DMS79 (cell line): Measurements from ENCODE around the gene SCN8A.
"Not testable (repeated sequence)": the region's sequence is repeated elsewhere in the genome, so short reads cannot be mapped to it uniquely, and the experiment has no call there.

Source experiments
- DNase-seq: peaks from one replicate; lab custom pipeline; 2025; lab: John Stamatoyannopoulos, UW

The SCN8A gene

GRCh38 chr12:51622564-51622963 is 31.5 kb downstream of the SCN8A start:
- no peak for DNase-seq

DNA sequence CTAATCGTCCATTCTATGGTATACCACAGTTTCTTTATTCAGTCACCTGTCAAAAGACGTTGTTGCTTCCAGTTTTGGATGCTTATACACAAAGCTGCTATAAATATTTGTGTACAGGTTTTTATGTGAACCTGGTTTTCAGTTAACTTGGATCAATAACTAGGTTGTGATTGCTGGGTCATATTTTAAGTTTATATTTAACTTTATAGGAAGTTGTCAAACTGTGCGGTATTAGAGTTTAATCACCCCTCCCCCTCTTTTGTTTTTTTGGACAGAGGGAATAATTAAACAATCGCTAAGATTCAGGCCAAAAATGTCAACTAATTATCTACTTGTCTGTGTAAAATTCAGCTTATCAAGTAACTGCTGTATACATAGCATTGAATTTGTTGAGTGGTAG is 34.3 kb downstream of the SCN8A start:
- no peak for DNase-seq

DNA sequence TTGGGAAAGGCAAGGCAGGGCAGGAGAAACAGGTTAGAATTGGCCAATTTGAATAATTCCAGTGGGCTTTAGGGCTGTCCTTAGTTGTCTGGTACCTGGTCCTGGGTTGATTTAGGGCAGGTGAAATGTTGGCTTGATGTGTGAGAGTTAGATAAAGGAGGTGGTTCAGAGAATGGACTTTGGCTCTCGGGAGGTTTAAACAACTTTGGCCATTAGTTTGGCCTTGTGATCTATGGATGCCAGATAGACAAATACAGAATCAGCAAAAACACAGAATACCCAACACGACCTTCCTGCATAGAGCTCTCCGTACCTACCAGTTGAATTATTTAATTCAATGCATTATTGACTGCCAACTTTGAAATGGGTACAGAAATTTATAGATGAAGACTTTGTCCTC is 35.1 kb downstream of the SCN8A start:
- DNase-seq: no peak

- DNase-seq: no peak
These were observed 35.6 kb downstream of the SCN8A start for GRCh38 chr12:51626629-51627028.

GRCh38 chr12:51630256-51630880 is 39.3 kb downstream of the SCN8A start:
- DNase-seq: no peak

DNA sequence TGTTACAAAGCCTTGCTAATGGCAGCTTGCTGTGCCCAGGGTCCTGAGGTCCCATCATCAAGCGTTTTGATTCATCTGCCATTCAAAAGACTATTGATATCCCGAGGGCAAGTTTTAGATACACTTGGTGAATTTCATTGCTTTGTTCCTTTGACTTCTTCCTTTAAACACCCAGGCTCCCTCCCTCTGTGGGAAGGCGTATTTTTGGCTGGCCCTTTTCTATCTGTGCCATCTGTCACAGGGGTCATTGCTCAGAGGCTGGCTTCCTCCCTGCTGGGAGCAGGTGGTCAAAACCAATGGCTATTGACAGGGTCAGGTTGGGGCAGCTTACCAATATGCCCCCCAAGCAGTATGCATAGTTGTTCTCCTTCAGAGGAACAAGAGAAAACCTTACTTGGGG is 40.0 kb downstream of the SCN8A start:
- DNase-seq: no peak

- DNase-seq: no peak
These were observed 40.6 kb downstream of the SCN8A start for GRCh38 chr12:51631591-51631990.

- peak; percentile 1 for DNase-seq
These were observed 41.6 kb downstream of the SCN8A start for GRCh38 chr12:51632623-51633022.

DNA sequence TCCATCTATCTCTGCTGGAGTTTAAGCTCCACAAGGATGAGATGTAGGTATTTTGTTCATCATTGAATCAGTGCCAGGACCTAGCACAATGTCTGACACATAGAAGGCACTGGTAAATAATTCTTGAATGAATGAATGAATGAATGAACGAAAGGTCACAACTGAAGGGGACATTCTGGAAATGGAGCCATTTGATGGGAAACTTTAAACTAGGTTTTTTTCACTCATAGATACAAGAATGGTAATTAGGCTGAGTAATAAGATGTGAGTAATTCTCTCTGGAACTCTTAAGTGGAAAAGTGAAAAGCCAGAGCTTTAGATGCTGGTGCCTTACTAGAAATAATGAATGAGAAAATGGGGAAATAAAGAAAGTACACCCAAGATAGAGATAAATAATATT is 44.3 kb downstream of the SCN8A start:
- no peak for DNase-seq

DNA sequence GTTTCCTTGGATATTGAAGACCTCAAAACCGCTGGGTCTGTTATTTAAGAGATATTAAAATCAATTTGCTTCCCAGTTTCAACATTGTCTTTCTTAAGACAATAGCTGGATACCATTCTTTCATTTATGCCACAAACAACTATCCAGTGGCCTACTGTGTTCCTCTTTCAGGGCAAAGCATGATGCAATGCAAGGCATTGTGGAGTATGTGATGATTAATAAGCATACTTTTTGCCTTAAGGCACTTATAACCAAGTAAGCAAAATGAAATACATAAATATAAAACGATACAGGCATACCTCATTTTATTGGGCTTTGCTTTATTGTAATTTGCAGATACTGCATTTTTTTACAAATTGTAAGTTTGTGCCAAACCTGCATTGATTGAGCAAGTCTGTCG is 45.5 kb downstream of the SCN8A start:
- DNase-seq: no peak

DNA sequence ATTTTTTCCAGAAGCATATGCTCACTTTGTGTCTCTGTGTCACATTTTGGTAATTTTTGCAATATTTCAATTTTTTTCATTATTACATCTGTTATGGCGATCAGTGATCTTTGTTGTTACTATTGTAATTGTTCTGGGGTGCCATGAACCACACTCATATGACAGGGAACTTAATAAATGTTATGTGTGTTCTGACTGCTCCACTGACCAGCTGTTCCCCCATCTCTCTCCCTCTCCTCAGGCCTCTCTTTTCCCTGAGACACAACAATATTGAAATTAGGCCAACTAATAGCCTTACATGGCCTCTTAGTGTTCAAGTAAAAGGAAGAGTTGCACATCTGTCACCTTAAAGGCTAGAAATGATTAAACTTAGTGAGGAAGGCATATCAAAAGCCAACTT is 46.0 kb downstream of the SCN8A start:
- DNase-seq: no peak

DNA sequence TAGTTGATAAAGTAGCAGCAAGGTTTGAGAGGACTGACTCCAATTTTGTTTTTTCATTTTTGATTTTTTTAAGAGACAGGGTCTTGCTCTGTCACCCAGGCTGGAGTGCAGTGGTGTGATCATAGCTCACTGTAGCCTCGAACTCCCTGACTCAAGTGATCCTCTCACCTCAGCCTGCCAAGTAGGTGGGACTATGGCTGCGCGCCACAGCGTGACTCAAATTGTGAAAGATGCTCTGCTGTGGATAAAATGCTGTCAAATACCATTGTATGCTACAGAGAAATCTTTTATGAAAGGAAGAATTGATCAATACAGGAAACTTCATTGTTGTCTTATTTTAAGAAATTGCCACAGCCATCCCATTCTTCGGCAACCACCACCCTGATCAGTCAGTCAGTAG is 48.3 kb downstream of the SCN8A start:
- no peak for DNase-seq

- DNase-seq: no peak
These were observed 51.3 kb downstream of the SCN8A start for GRCh38 chr12:51642286-51642685.

- no peak for DNase-seq
These were observed 52.9 kb downstream of the SCN8A start for GRCh38 chr12:51643951-51644350.

- not testable (repeated sequence) for DNase-seq
These were observed 53.7 kb downstream of the SCN8A start for GRCh38 chr12:51644691-51645090.

- DNase-seq: no peak
These were observed 54.9 kb downstream of the SCN8A start for GRCh38 chr12:51645961-51646360.

- no peak for DNase-seq
These were observed 56.6 kb downstream of the SCN8A start for GRCh38 chr12:51647647-51648046.

DNA sequence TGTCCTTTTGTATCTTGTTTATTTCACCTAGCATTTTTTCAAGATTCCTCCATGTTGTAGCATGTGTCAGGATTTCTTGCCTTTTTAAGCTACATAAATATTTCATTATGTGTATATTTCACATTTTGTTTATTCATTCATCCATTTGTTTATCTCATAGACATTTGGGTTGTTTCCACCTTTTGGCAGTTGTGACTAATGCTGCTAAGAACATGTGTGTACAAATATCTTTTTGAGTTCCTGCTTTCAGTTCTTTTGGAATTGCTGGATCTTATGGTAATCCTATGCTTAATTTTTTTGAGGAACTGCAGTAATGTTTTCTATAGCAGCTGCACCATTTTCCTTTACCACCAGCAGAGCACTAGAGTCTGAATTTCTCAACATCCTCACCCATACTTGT is 62.4 kb downstream of the SCN8A start:
- DNase-seq: no peak

- no peak for DNase-seq
These were observed 70.2 kb downstream of the SCN8A start for GRCh38 chr12:51661199-51661598.

- DNase-seq: no peak
These were observed 70.8 kb downstream of the SCN8A start for GRCh38 chr12:51661836-51662235.

GRCh38 chr12:51662728-51663154 is 71.7 kb downstream of the SCN8A start:
- DNase-seq: no peak

DNA sequence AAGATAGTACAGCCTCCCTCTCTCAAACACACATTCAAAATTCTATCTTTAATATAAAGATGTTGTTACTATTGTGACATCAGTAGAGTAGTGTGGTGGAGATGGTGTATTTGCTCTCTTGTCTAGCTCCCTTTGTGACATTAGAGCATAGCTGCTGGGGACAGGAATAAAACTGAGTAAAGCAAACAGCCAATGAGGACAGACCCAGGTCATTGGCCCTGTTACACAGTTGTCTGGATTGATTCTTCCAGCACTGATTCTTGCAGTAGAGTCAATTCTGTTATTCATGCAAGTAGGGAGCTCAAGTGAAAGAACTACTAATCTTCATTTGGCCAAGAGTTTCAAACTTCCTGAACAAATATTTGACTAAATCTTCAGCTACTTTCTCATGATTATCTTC is 72.4 kb downstream of the SCN8A start:
- DNase-seq: no peak

DNA sequence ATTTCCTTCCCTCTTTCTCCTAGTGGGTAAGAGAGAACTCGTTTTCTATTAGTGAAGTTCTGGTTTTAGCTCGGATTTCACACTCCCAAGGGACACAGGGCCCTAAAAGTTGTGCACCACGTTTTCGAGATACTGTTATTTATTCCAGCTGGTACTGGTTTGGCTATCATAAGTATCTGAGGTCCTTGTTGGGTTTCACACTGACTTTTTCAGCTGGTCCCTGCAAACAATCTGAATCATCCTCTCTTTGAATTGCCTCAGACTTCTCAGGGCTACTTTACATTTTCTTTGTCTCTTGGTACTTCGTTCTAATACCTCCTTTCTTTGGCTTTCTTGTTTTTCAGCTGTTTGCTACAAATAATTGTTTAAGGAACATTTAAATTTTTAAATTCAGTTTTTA is 75.7 kb downstream of the SCN8A start:
- no peak for DNase-seq

DNA sequence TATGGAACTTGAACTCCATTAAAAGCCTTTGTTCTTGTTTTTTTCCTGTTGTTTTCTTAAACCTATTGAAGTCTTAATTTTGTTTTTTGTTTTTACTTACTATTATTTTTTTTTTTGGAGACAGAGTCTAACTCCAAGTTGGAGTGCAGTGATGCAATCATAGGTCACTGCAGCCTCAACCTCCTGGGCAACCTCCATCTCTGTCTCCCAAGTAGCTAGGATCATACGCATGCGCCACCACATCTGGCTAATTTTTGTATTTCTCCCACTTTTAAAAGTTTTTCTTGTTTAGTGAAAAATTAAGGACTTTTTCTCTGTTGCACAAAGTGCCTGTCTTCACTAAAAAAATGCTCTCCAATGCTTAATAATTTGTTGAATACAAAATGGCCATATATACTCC is 76.2 kb downstream of the SCN8A start:
- no peak for DNase-seq

- no peak for DNase-seq
These were observed 78.2 kb downstream of the SCN8A start for GRCh38 chr12:51669271-51669670.
